DND-41 (cell line): Measurements from ENCODE around the gene TSPOAP1.

ENCODE experiments used
- ATAC-seq: fragments of 200-7000 bp; cut with Tn5 transposase; 3 replicates; pipeline ENCODE4 v1.9.1; 2021; ENCODE audit warnings: low read depth; ENCODE audit not compliant: insufficient read depth
- DNase-seq: peaks from one replicate; pipeline ENCODE4 v3.0.0-alpha.2; 2020
- H2AFZ ChIP-seq: 2 replicates; pipeline ENCODE4 v1.6.0; 2012; ENCODE audit warnings: low read depth, low read length
- H3K27ac ChIP-seq: 2 replicates; pipeline ENCODE4 v1.5.1; 2012; ENCODE audit warnings: low read length, inconsistent platforms
- H3K27me3 ChIP-seq: fragments of 200-600 bp; sonication (generic); 2 replicates; pipeline ENCODE4 v1.6.0; 2012; ENCODE audit warnings: low read length, mild to moderate bottlenecking, inconsistent platforms; ENCODE audit not compliant: insufficient read depth, poor library complexity
- H3K36me3 ChIP-seq: 2 replicates; pipeline ENCODE4 v1.5.1; 2012; ENCODE audit warnings: low read length, inconsistent platforms; ENCODE audit not compliant: insufficient read depth
- H3K4me1 ChIP-seq: 2 replicates; pipeline ENCODE4 v1.5.1; 2012; ENCODE audit warnings: mild to moderate bottlenecking, low read length; ENCODE audit not compliant: insufficient read depth
- H3K4me2 ChIP-seq: 2 replicates; pipeline ENCODE4 v1.6.0; 2012; ENCODE audit warnings: mild to moderate bottlenecking, moderate library complexity, low read length, inconsistent platforms; ENCODE audit not compliant: insufficient read depth
- H3K4me3 ChIP-seq, 2 experiments: fragments of 200-600 bp in 1 of 2; shearing (Covaris generic) in 1 of 2; 2 replicates each; pipeline ENCODE4 v1.5.1; 2012 to 2016; ENCODE audit warnings: inconsistent platforms in 2 of 2, low read length in 2 of 2, mild to moderate bottlenecking in 2 of 2, low read depth in 1 of 2, moderate library complexity in 1 of 2
- H3K79me2 ChIP-seq: 2 replicates; pipeline ENCODE4 v1.6.0; 2012; ENCODE audit warnings: low read length, inconsistent platforms; ENCODE audit not compliant: insufficient read depth
- H3K9ac ChIP-seq: 2 replicates; pipeline ENCODE4 v1.6.0; 2012; ENCODE audit warnings: low read depth, mild to moderate bottlenecking, inconsistent platforms, low read length, moderate library complexity
- H3K9me3 ChIP-seq: 2 replicates; pipeline ENCODE4 v1.5.1; 2012; ENCODE audit warnings: low read length, moderate library complexity, mild to moderate bottlenecking, inconsistent platforms; ENCODE audit not compliant: insufficient read depth, severe bottlenecking
- H4K20me1 ChIP-seq: 2 replicates; pipeline ENCODE4 v1.6.0; 2012; ENCODE audit warnings: low read length; ENCODE audit not compliant: insufficient read depth
- EZH2 ChIP-seq: IDR thresholded peaks from 3 replicates; pipeline ENCODE4 v1.6.1; 2012; ENCODE audit warnings: borderline replicate concordance, low read depth, mild to moderate bottlenecking, moderate library complexity, low read length, inconsistent platforms; ENCODE audit not compliant: severe bottlenecking
- TF ChIP-seq, protein P1 (sequence below): IDR thresholded peaks from 2 replicates; pipeline ENCODE4 v1.5.1; 2012; ENCODE audit warnings: borderline replicate concordance, low read length, moderate library complexity, mild to moderate bottlenecking; ENCODE audit not compliant: poor library complexity, severe bottlenecking; ENCODE audit errors: extremely low read depth

TSPOAP1 gene

GRCh38 chr17:58358408-58359172, 30.0 kb upstream of the TSPOAP1 start:
- Histone ChIP-seq H3K4me1 (no peaks in the 10 kb centered on the region), H4K20me1 (no peaks in the 10 kb centered on the region), H3K4me3 (no peak overlapping the region), H3K79me2 (no peaks in the 10 kb centered on the region), H3K27me3 (no peaks in the 10 kb centered on the region), H3K9ac (no peak overlapping the region), H2AFZ (no peak overlapping the region), H3K9me3 (no peaks in the 10 kb centered on the region), H3K4me2 (no peak overlapping the region), H3K36me3 (peaks cover 8% of the 10 kb centered on the region), H3K27ac (no peak overlapping the region)
- TF ChIP-seq, protein P1, sequence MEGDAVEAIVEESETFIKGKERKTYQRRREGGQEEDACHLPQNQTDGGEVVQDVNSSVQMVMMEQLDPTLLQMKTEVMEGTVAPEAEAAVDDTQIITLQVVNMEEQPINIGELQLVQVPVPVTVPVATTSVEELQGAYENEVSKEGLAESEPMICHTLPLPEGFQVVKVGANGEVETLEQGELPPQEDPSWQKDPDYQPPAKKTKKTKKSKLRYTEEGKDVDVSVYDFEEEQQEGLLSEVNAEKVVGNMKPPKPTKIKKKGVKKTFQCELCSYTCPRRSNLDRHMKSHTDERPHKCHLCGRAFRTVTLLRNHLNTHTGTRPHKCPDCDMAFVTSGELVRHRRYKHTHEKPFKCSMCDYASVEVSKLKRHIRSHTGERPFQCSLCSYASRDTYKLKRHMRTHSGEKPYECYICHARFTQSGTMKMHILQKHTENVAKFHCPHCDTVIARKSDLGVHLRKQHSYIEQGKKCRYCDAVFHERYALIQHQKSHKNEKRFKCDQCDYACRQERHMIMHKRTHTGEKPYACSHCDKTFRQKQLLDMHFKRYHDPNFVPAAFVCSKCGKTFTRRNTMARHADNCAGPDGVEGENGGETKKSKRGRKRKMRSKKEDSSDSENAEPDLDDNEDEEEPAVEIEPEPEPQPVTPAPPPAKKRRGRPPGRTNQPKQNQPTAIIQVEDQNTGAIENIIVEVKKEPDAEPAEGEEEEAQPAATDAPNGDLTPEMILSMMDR, result no peak
- TF ChIP-seq EZH2, result no peak
- ATAC-seq (no peak), DNase-seq (no peak)

- no peak overlapping the region for H3K27ac ChIP-seq
- no peak for TF ChIP-seq EZH2
- TF ChIP-seq, protein P1, result no peak
- H3K36me3 ChIP-seq, result peaks cover 8% of the 10 kb centered on the region
- H3K4me1 ChIP-seq, result peaks cover 8% of the 10 kb centered on the region
- DNase-seq, result no peak
- H2AFZ ChIP-seq, result no peak overlapping the region
- no peaks in the 10 kb centered on the region for H3K9me3 ChIP-seq
- H3K79me2 ChIP-seq, result peaks cover 8% of the 10 kb centered on the region
- no peak for ATAC-seq
- H3K9ac ChIP-seq, result no peak overlapping the region
- H3K27me3 ChIP-seq, result no peaks in the 10 kb centered on the region
- no peak overlapping the region for H3K4me2 ChIP-seq
- H4K20me1 ChIP-seq, result no peaks in the 10 kb centered on the region
- H3K4me3 ChIP-seq, result no peak overlapping the region
Observed at GRCh38 chr17:58357312-58358297, 29.0 kb upstream of the TSPOAP1 start.

- Histone ChIP-seq H3K9me3 (no peaks in the 10 kb centered on the region), H3K4me1 (peaks cover 14% of the 10 kb centered on the region), H2AFZ (no peak overlapping the region), H3K4me3 (no peak overlapping the region), H4K20me1 (peaks cover 8% of the 10 kb centered on the region; the same call in 1 of the 2 replicates), H3K4me2 (no peak overlapping the region), H3K36me3 (peaks cover 14% of the 10 kb centered on the region), H3K27ac (0 out of 2 replicates have a peak overlapping the region, but pooled peaks have one; percentile 31), H3K79me2 (peaks cover 19% of the 10 kb centered on the region), H3K9ac (no peak overlapping the region), H3K27me3 (no peaks in the 10 kb centered on the region)
- DNase-seq (no peak), ATAC-seq (no peak)
- no peak for TF ChIP-seq EZH2
- TF ChIP-seq, protein P1, result no peak
Observed at GRCh38 chr17:58356231-58356630, 27.6 kb upstream of the TSPOAP1 start.
